ENCODE data around the gene CRACDL.

- TF ChIP-seq, protein P1, sequence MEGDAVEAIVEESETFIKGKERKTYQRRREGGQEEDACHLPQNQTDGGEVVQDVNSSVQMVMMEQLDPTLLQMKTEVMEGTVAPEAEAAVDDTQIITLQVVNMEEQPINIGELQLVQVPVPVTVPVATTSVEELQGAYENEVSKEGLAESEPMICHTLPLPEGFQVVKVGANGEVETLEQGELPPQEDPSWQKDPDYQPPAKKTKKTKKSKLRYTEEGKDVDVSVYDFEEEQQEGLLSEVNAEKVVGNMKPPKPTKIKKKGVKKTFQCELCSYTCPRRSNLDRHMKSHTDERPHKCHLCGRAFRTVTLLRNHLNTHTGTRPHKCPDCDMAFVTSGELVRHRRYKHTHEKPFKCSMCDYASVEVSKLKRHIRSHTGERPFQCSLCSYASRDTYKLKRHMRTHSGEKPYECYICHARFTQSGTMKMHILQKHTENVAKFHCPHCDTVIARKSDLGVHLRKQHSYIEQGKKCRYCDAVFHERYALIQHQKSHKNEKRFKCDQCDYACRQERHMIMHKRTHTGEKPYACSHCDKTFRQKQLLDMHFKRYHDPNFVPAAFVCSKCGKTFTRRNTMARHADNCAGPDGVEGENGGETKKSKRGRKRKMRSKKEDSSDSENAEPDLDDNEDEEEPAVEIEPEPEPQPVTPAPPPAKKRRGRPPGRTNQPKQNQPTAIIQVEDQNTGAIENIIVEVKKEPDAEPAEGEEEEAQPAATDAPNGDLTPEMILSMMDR (IDR thresholded peaks at IDR 0.05; ENCODE audit: low read depth, low read length) = no peak
- TF ChIP-seq EZH2phosphoT487 (IDR thresholded peaks at IDR 0.05; ENCODE audit: low read depth) = no peak
These were observed 35.3 kb downstream of the CRACDL start for GRCh38 chr2:98900721-98901120.
